ENCODE measurements around the gene GRAP. TPM values are rescaled to one million over a fixed set of nuclear protein-coding genes. Genes with fewer than 3 reads are reported as not detected.
A peak's percentile ranks its signal among the peaks of the same experiment; 100 is the strongest.

The GRAP gene
- total and polyA plus RNA-seq, 9 of the 15 experiments (the other 6 are each of a cell fraction or from before 2014, with no cell fraction given): 0.07 to 0.41 (median 0.19) TPM; not detected in 5

GRCh38 chr17:19021622-19022083 is 25.1 kb downstream of the GRAP start (continued):
- TF ChIP-seq ZMIZ1 (IDR thresholded peaks at IDR 0.05; ENCODE audit: low read depth in 2 of 2, low read length in 2 of 2) (no peak), PTBP1 (IDR thresholded peaks at IDR 0.05; ENCODE audit: low read depth, low read length) (no peak), BRF2 (IDR thresholded peaks at IDR 0.05; ENCODE audit: borderline replicate concordance, insufficient read depth, insufficient read length) (no peak), ZZZ3 (IDR thresholded peaks at IDR 0.05) (no peak), HES1 (IDR thresholded peaks at IDR 0.05; ENCODE audit: low read depth) (no peak), E2F8 (IDR thresholded peaks at IDR 0.05; ENCODE audit: low read depth, partially characterized antibody) (no peak), ZC3H4 (CRISPR knock-in tag; IDR thresholded peaks at IDR 0.05; ENCODE audit: borderline replicate concordance) (no peak), ZNF354B (CRISPR knock-in tag; IDR thresholded peaks at IDR 0.05) (no peak), RNF219 (CRISPR knock-in tag; IDR thresholded peaks at IDR 0.05) (no peak), PHF8 (IDR thresholded peaks at IDR 0.05; ENCODE audit: borderline replicate concordance, low read length) (peak; percentile 21; the same call in 1 of the 2 replicates), ZNF282 (CRISPR knock-in tag; IDR thresholded peaks at IDR 0.05) (no peak), RUNX1 (IDR thresholded peaks at IDR 0.05; ENCODE audit: low read depth) (no peak), ZNF384 (IDR thresholded peaks at IDR 0.05; ENCODE audit: low read depth, low read length) (no peak), ZNF551 (CRISPR knock-in tag; IDR thresholded peaks at IDR 0.05) (no peak), ATF4 (CRISPR knock-in tag; IDR thresholded peaks at IDR 0.05) (no peak), ZNF217 (CRISPR knock-in tag; IDR thresholded peaks at IDR 0.05) (no peak)

Measured in K562 (cell line).